Retinal pigment epithelial cell (primary cell): ENCODE results near the gene ELF3.
"Not testable (repeated sequence)": the region's sequence is repeated elsewhere in the genome, so short reads cannot be mapped to it uniquely, and the experiment has no call there.

Experiments
- DNase-seq: peaks from one replicate; pipeline ENCODE4 v3.0.0-alpha.2; 2010; ENCODE audit warnings: low read depth
- H3K4me3 ChIP-seq: 2 replicates; pipeline ENCODE4 v1.5.1; 2011; ENCODE audit warnings: mild to moderate bottlenecking, low read length, control low read depth, moderate library complexity
- CTCF ChIP-seq: conservative IDR thresholded peaks from 2 replicates; pipeline ENCODE4 v1.5.1; 2011; ENCODE audit warnings: low read depth, low read length, control low read depth, inconsistent platforms

Gene ELF3

GRCh38 chr1:202049129-202049528, 38.7 kb downstream of the ELF3 start:
- no peak for DNase-seq
- no peak overlapping the region for H3K4me3 ChIP-seq
- TF ChIP-seq CTCF: no peak

- no peak for TF ChIP-seq CTCF
- H3K4me3 ChIP-seq: no peak overlapping the region
- no peak for DNase-seq
These were observed 43.7 kb downstream of the ELF3 start for GRCh38 chr1:202054094-202054493.

GRCh38 chr1:202054673-202055072, 44.3 kb downstream of the ELF3 start:
- DNase-seq, H3K4me3 ChIP-seq: not testable (repeated sequence)

GRCh38 chr1:202056644-202057334, 46.4 kb downstream of the ELF3 start:
- H3K4me3 ChIP-seq: no peak overlapping the region
- TF ChIP-seq CTCF: no peak
- no peak for DNase-seq

GRCh38 chr1:202057335-202057704, 46.9 kb downstream of the ELF3 start:
- DNase-seq: not testable (repeated sequence)

GRCh38 chr1:202058001-202058908, 47.9 kb downstream of the ELF3 start:
- no peak for TF ChIP-seq CTCF
- H3K4me3 ChIP-seq: no peak overlapping the region
- DNase-seq: peak; percentile 52

More at GRCh38 chr1:202057335-202057704, 46.9 kb downstream of the ELF3 start:
- H3K4me3 ChIP-seq: not testable (repeated sequence)

GRCh38 chr1:202061055-202061454, 50.7 kb downstream of the ELF3 start:
- no peak for TF ChIP-seq CTCF
- H3K4me3 ChIP-seq: no peak overlapping the region
- no peak for DNase-seq

- not testable (repeated sequence) for DNase-seq, H3K4me3 ChIP-seq
These were observed 51.4 kb downstream of the ELF3 start for GRCh38 chr1:202061787-202062186.

- not testable (repeated sequence) for H3K4me3 ChIP-seq, DNase-seq
These were observed 52.2 kb downstream of the ELF3 start for GRCh38 chr1:202062636-202063035.
